ENCODE data around the gene C16orf92.

The C16orf92 gene

DNA sequence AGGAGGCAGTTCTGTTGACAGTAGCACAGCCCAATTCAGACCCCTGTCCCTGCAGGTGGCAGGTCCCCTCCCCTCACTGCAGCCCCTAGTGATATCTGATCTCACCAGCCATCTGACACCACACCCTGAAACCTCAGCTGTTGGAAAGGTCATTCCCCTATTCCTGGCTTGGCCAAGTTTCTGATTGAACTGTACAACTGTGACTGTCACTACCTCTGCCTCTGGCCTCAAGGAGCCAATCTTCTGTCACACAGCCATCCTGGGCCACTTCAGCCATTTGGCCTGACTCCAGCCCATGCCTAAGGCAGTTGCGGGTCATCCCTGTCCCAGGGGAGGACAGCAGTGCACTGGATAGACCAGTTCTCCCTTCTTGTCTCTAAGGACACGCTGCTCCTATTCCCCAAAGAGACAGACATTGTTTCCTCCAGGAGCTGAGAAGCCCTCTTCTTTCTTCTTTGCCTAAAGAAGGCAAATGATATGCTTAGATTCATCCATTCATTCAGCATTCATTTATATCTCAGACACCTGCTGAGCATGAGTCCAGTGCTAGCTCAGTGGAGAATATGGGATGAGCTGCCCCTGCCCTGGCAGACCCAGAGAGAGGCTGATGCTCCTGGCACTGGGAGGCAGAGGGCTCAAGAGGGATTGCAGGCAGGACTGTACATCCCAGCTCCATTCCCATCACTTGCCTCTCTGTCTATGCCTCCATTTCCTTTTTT lies 38.0 kb downstream of the C16orf92 start:
- DNase-seq (ENCODE audit: low spot score), result no peak

DNA sequence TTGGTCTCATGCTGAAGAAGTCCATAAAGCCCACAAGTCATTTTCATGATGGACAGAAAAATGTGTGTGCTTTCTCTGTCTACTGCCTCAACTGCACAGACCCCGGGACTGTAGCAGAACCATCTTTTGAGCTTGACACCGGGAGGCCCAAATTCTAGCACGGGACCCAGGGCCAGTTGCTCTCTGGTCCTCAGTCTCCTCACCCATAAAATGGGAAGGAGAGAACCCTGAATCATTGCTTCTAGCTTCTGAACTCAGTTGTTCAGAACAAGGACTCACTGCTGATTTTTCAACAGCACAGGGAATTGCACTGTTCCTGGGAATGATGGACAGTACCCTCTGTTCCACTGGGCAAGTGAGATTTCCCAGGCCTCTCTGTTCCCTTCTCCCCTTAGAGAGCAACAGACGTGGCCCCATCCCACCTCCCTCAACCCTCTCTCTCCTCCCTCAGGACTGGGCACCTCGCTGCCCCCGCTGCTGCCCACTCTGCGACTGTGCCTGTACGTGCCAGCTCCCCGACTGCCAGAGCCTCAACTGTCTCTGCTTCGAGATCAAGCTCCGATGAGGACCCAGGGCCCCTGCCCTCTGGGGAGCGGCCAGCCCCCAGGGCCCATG lies 40.4 kb downstream of the C16orf92 start:
- DNase-seq (ENCODE audit: low spot score), result no peak

GRCh38 chr16:30063893-30064728 lies 41.1 kb downstream of the C16orf92 start:
- no peak for DNase-seq (ENCODE audit: low spot score)

- no peak for DNase-seq (ENCODE audit: low spot score)
Measured at GRCh38 chr16:30064729-30065101, 41.7 kb downstream of the C16orf92 start.

GRCh38 chr16:30065102-30065942 lies 42.3 kb downstream of the C16orf92 start, which contains the start of gene ALDOA:
Gene ALDOA (plus strand): TSS chr16:30065760. CDS start chr16:30066898, 1,138 bp downstream.
- peak; percentile 99 for DNase-seq (ENCODE audit: low spot score)

DNA sequence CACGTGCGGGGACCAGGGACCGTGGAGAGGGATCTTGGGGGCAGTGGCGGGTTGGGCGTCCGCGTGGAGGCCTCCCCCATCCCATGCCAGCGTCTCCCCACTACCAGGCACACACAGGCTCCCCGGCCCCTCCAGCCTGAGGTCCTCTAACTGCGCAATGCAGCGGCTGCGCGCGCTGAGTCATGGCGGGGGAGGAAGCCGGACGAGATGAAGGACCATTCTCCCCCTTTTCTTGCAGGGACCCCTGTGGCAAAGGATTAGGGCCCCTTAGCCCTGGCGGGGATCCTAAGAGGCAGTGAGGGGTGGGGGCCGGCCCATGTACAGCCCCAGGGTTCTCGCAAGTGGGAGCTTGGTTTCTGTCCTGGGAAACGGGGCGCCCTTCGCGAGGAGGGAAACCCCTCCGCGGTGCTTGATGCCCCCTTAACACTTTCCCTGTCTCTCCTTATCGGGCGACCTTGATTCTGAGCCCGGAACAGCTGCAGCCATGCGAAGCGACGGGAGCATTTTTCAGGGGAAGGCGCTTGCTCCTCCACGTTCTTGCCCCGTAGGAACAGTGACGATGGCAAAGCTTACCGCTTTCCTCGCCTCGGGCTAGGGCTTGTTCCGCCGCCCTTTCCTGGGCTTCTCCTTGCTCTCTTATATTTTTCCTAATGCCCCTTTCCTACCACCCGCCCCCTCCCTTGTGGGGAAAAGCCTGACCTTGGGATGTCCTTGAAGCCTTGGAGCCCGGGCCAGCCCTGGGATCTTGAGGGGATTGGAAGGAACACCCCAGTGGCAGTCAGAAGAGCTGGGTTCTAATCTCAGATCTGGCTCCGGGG lies 43.2 kb downstream of the C16orf92 start:
- no peak for DNase-seq (ENCODE audit: low spot score)

- DNase-seq (ENCODE audit: low spot score), result no peak
Measured at GRCh38 chr16:30066761-30067583, 44.0 kb downstream of the C16orf92 start.

DNA sequence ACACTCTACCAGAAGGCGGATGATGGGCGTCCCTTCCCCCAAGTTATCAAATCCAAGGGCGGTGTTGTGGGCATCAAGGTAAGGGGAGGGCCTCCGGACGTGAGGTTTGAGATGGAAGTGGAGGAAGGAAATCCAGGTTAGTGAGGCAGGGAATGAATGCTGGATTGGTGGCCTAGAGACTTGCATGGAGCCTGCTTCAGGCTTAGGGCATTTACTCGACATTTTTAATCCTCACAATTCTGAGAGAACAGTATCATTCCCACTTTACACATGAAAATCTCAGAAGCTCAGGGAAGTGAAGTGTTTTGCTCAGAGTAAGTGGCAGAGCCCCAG lies 44.6 kb downstream of the C16orf92 start:
- DNase-seq (ENCODE audit: low spot score), result no peak

DNA sequence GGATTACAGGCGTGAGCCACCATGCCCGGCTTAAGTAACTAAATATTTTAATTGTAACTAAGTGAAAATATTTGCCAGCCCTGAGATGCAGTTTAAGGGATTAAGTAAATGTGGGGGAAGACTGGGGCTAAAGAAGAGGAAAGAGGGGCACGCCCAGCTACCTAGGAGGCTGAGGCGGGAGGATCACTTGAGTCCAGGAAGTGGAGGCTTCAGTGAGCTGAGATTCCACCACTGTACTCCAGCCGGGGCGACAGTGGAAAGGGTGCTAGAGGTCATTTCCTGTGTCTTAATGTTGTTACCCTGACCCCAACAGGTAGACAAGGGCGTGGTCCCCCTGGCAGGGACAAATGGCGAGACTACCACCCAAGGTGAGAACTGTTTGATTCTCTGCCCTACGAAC lies 45.3 kb downstream of the C16orf92 start:
- DNase-seq (ENCODE audit: low spot score), result no peak

DNA sequence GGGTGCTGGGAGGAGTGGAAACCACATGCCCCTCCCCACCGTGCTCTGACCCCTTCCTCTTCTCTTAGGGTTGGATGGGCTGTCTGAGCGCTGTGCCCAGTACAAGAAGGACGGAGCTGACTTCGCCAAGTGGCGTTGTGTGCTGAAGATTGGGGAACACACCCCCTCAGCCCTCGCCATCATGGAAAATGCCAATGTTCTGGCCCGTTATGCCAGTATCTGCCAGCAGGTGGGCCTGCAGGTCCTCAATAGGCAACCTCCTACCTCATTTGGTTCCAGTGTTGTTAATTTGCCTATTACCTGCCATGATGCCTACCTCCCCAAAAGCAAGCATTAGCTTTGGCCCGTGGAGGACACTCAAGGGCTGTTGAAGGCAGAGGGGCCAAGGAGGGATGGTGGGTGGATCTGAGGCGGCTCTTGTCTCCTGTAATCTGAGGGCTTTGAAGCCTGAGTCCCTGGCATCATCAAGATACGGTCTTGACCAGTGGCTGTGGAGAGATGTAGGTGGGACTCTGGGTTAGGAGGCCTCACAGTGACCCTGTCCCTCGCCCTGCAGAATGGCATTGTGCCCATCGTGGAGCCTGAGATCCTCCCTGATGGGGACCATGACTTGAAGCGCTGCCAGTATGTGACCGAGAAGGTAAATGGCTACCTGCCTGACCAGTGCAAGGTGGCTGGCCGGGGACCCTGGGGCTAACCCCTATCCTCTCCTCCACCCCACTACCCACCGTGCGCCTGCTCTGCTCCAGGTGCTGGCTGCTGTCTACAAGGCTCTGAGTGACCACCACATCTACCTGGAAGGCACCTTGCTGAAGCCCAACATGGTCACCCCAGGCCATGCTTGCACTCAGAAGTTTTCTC lies 46.0 kb downstream of the C16orf92 start:
- no peak for DNase-seq (ENCODE audit: low spot score)

DNA sequence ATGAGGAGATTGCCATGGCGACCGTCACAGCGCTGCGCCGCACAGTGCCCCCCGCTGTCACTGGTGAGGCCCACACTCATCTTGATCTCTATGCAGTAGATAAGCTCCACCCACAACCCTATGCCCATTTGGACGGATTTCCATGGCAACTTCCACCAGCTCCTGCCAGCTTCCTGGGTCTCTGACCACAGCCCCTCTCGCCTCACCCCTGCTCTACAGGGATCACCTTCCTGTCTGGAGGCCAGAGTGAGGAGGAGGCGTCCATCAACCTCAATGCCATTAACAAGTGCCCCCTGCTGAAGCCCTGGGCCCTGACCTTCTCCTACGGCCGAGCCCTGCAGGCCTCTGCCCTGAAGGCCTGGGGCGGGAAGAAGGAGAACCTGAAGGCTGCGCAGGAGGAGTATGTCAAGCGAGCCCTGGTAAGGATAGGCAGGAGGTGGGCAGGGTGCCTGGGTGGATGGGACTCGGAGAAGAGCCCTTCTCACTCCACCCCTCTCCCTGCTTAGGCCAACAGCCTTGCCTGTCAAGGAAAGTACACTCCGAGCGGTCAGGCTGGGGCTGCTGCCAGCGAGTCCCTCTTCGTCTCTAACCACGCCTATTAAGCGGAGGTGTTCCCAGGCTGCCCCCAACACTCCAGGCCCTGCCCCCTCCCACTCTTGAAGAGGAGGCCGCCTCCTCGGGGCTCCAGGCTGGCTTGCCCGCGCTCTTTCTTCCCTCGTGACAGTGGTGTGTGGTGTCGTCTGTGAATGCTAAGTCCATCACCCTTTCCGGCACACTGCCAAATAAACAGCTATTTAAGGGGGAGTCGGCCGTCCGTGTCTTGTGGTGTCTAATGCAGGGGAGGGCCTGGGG lies 46.8 kb downstream of the C16orf92 start:
- no peak for DNase-seq (ENCODE audit: low spot score)

DNA sequence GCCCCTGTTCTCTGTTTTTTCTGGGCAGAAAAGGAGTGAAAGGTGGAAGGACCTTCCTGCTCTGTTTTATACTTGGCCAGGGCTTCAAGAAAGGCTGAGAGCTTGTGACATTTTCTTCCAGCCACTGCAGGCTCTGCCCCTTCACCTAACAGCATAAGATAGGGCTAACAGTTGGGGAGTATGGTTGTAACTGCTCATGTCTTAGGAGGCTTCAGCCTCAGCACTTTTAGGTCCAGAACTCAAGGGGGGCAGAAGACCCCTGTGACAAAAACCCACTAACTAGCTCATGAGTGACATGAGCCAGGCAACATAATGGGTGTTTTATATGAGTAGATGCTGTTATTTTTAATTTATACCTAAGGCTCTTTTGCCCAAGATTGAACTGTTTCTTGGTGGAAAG lies 47.5 kb downstream of the C16orf92 start:
- DNase-seq (ENCODE audit: low spot score), result no peak
